ENCODE measurements around the gene PAX4. TPM values are rescaled to one million over a fixed set of nuclear protein-coding genes. Genes with fewer than 3 reads are reported as not detected.

Gene PAX4
- total and polyA plus RNA-seq, 9 of the 15 experiments (the other 6 are each of a cell fraction or from before 2014, with no cell fraction given): not detected

DNA sequence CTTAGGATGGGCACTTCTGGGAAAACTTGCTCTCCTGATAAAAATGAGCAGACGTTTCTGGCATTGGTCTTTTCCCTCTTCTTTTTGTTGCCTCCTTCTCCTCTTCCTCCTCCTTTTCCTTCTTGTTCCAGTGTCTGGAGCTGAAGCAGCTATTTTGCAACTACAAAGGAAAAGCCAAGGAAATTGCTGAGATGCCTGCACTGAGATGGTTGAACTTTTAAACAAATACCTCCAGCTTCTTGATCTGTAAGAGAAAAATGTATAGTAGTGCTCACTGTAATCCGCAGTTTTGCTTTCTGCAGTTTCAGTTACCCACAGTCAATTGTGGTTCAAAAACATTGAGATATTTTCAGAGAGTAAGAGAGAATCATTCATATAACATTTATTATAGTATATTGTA is 26.5 kb upstream of the PAX4 start:
- in situ Hi-C loops (cut with MboI): no loop called here
- FAIRE-seq: no peak

More for the DNA sequence above, 26.5 kb upstream of the PAX4 start:
- CTCF ChIA-PET (ENCODE audit: low intra/inter-chr PET ratio): no interaction called here
- no peaks in the 10 kb centered on the region for H3K9me3 ChIP-seq (replicated peaks; ENCODE audit: control insufficient read depth, insufficient read depth, low read depth, low read length)
- no TSS peak for BruUV-seq (replicated peaks)
- ATAC-seq (no peak), DNase-seq (ENCODE audit: extremely low read depth in 1 of 4, low spot score in 3 of 4) (no peak)
- no peak overlapping the region for H3K4me2 ChIP-seq (ENCODE audit: insufficient read depth, low read length)
- H4K20me1 ChIP-seq (replicated peaks; ENCODE audit: control insufficient read depth, insufficient read depth, low read length): no peaks in the 10 kb centered on the region
- no peaks in the 10 kb centered on the region for H3K9me1 ChIP-seq (ENCODE audit: control insufficient read depth, insufficient read depth, low read length)
- no peaks in the 10 kb centered on the region for H3K79me2 ChIP-seq (ENCODE audit: control insufficient read depth, insufficient read depth, low read length)
- intact Hi-C loops (cut with micrococcal nuclease): no loop called here
- POLR2A ChIA-PET: interaction anchor here (1.0 to 1.3 kb wide), 2 partner anchors 9 to 18 kb away, joined by 3 read pairs; no protein-coding TSS in a partner anchor
- no peak overlapping the region for H3K9ac ChIP-seq (ENCODE audit: insufficient read depth in 1 of 2, low read depth in 2 of 2, low read length in 2 of 2)
- H3K4me1 ChIP-seq (replicated peaks in 1 of 2; ENCODE audit: control insufficient read depth in 2 of 2, insufficient read depth in 2 of 2, low read length in 2 of 2): peaks cover 0 to 7% of the 10 kb centered on the region in 2 experiments; a peak in 1 of 5 replicates
- H2AFZ ChIP-seq (ENCODE audit: low read depth, low read length): 0 out of 2 replicates have a peak overlapping the region, but pooled peaks have one; percentile 0
- H3K27ac ChIP-seq (ENCODE audit: extremely low read depth, low read depth, low read length): no peak overlapping the region
- H3K4me3 ChIP-seq: no peak overlapping the region
- 35% methylated on average over 2 of the region's 2 CpGs for WGBS (ENCODE audit: insufficient coverage, low coverage, missing lambda C conversion rate)
- H3K27me3 ChIP-seq (ENCODE audit: control insufficient read depth in 2 of 2, insufficient read depth in 2 of 2, low read length in 2 of 2): 0 out of 5 replicates have a peak, but pooled peaks cover 0 to 3% of the 10 kb centered on the region in 2 experiments
- TF ChIP-seq, protein P1, sequence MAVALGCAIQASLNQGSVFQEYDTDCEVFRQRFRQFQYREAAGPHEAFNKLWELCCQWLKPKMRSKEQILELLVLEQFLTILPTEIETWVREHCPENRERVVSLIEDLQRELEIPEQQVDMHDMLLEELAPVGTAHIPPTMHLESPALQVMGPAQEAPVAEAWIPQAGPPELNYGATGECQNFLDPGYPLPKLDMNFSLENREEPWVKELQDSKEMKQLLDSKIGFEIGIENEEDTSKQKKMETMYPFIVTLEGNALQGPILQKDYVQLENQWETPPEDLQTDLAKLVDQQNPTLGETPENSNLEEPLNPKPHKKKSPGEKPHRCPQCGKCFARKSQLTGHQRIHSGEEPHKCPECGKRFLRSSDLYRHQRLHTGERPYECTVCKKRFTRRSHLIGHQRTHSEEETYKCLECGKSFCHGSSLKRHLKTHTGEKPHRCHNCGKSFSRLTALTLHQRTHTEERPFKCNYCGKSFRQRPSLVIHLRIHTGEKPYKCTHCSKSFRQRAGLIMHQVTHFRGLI (CRISPR knock-in tag; IDR thresholded peaks at IDR 0.05): no peak
- TF ChIP-seq ETS2 (tag; IDR thresholded peaks at IDR 0.05; ENCODE audit: borderline replicate concordance, poor library complexity, severe bottlenecking): no peak
- no peak for TF ChIP-seq PHF21A (IDR thresholded peaks at IDR 0.05; ENCODE audit: borderline replicate concordance, low read depth)
- TF ChIP-seq NR2C2 (CRISPR knock-in tag; IDR thresholded peaks at IDR 0.05): no peak
- no peak for TF ChIP-seq NR2C2 (tag; IDR thresholded peaks at IDR 0.05)
- TF ChIP-seq HMG20A (CRISPR knock-in tag; conservative IDR thresholded peaks at IDR 0.05): no peak
- no peak for TF ChIP-seq CBFA2T2 (conservative IDR thresholded peaks at IDR 0.05)
- no peak for TF ChIP-seq BRF1 (IDR thresholded peaks at IDR 0.05; ENCODE audit: borderline replicate concordance, extremely low read depth, insufficient read length)
- no peak for TF ChIP-seq USF1 (CRISPR knock-in tag; IDR thresholded peaks at IDR 0.05)
- TF ChIP-seq HOXB6 (CRISPR knock-in tag; IDR thresholded peaks at IDR 0.05; ENCODE audit: borderline replicate concordance): no peak
- TF ChIP-seq NCOA4 (IDR thresholded peaks at IDR 0.05; ENCODE audit: partially characterized antibody): no peak
- no peaks in the 10 kb centered on the region for H3K36me3 ChIP-seq (ENCODE audit: control insufficient read depth, insufficient read depth, low read length)

All from K562 (cell line).